Activated CD8-positive, alpha-beta memory T cell treated with anti-CD3 and anti-CD28 coated beads for 24 hours (primary cell): ENCODE data around the gene SIN3A.
A peak's percentile ranks its signal among the peaks of the same experiment; 100 is the strongest.
"Not testable (repeated sequence)": the region's sequence is repeated elsewhere in the genome, so short reads cannot be mapped to it uniquely, and the experiment has no call there.

Source experiments
- DNase-seq: peaks from one replicate; pipeline ENCODE4 v3.0.0-alpha.2; 2020

The SIN3A gene

GRCh38 chr15:75451674-75452363, at the start of gene SIN3A:
Gene SIN3A (minus strand): TSS chr15:75451690. CDS start chr15:75430375, 21,315 bp downstream.
- DNase-seq = peak; percentile 99

GRCh38 chr15:75493732-75494131, 42.2 kb upstream of the SIN3A start:
- no peak for DNase-seq

- no peak for DNase-seq
Observed at GRCh38 chr15:75483961-75484360, 32.5 kb upstream of the SIN3A start.

- DNase-seq = not testable (repeated sequence)
Observed at GRCh38 chr15:75483556-75483955, 32.1 kb upstream of the SIN3A start.

GRCh38 chr15:75483106-75483505, 31.6 kb upstream of the SIN3A start:
- DNase-seq = no peak

- DNase-seq = not testable (repeated sequence)
Observed at GRCh38 chr15:75480463-75480862, 29.0 kb upstream of the SIN3A start.

GRCh38 chr15:75479670-75480069, 28.2 kb upstream of the SIN3A start:
- DNase-seq = no peak

- DNase-seq = not testable (repeated sequence)
Observed at GRCh38 chr15:75477094-75477493, 25.6 kb upstream of the SIN3A start.

GRCh38 chr15:75468913-75469598, 17.6 kb upstream of the SIN3A start:
- DNase-seq = no peak

GRCh38 chr15:75460646-75461045, 9.2 kb upstream of the SIN3A start:
- DNase-seq = no peak

- DNase-seq = no peak
Observed at GRCh38 chr15:75459581-75459980, 8.1 kb upstream of the SIN3A start.

GRCh38 chr15:75456710-75457109, 5.2 kb upstream of the SIN3A start:
- DNase-seq = no peak

GRCh38 chr15:75455982-75456531, 4.6 kb upstream of the SIN3A start:
- DNase-seq = no peak

GRCh38 chr15:75455424-75455981, 4.0 kb upstream of the SIN3A start:
- peak; percentile 94 for DNase-seq

GRCh38 chr15:75454471-75455378, 3.2 kb upstream of the SIN3A start:
- DNase-seq = peak; percentile 90

GRCh38 chr15:75453703-75454470, 2.4 kb upstream of the SIN3A start:
- DNase-seq = peak; percentile 94

- DNase-seq = peak; percentile 89
Observed at GRCh38 chr15:75452865-75453702, 1.6 kb upstream of the SIN3A start.

GRCh38 chr15:75452364-75452864, 924 bp upstream of the SIN3A start:
- DNase-seq = peak; percentile 85

- no peak for DNase-seq
Observed at GRCh38 chr15:75451202-75451673, 252 bp downstream of the SIN3A start.
